ENCODE data around the gene CTDSPL. TPM values are rescaled to one million over a fixed set of nuclear protein-coding genes. Genes with fewer than 3 reads are reported as not detected.

Gene CTDSPL
- total and polyA plus RNA-seq, 2 of the 8 experiments (the other 6 are each of a cell fraction or from before 2014, with no cell fraction given), result 20.3 to 42.2 TPM

DNA sequence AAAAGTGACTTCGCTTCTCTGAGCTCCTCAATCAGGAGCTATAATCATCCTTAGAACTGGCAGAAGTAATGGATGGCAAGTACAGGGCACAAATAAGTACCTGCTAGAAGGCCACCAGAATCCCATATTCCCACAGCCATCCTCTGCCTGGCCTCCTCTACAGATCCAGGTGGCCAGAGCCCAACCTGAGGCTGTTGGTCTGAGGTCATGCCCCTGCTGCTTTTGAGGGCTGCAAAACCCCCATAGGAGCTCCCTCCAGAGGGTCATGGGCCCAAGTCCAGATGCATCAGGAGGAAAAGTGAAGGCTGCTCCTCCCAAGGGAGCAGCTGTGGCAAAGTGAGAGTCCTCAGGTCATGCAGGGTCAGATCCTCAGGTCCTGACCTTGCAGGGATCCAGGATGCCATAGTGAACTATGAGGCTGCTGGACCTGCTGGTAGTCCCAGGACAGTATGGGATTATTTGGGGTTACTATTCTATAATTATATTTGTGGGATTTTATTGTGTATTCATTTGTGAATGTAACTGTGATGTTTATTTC, 170.7 kb downstream of the CTDSPL start:
- H3K4me1 ChIP-seq (replicated peaks in 1 of 4; ENCODE audit: control insufficient read depth in 3 of 4, insufficient read depth in 4 of 4, low read length in 3 of 4), result peaks cover 0 to 6% (median 3%) of the 10 kb centered on the region in 4 experiments; a peak in 5 of 7 replicates
- no peak overlapping the region for H3K4me2 ChIP-seq (ENCODE audit: insufficient read depth in 1 of 2, low read depth in 2 of 2, low read length in 2 of 2)
- no peak overlapping the region for H2BK12ac ChIP-seq (ENCODE audit: low read depth, low read length)
- POLR2A ChIA-PET (ENCODE audit: partially characterized antibody), result interaction anchor here (1.4 kb wide), 1 partner anchor 9 kb away, joined by 3 read pairs; no protein-coding TSS in a partner anchor
- 85% methylated on average over 1 of the region's 1 CpG; no CpG with 5 or more reads in 1 of the 2 experiments for WGBS, 2 experiments (ENCODE audit: extremely low coverage in 1 of 2, insufficient coverage in 1 of 2, insufficient read length in 1 of 2, insufficient replicate concordance in 2 of 2, low coverage in 1 of 2, low lambda C conversion rate in 2 of 2, missing lambda C conversion rate in 1 of 2)
- peaks cover 6 to 8% of the 10 kb centered on the region in 2 experiments for H4K20me1 ChIP-seq (replicated peaks in 1 of 2; ENCODE audit: control insufficient read depth in 1 of 2, insufficient read depth in 2 of 2, low read length in 2 of 2)
- CTCF ChIA-PET (ENCODE audit: partially characterized antibody), result interaction anchor here (1.4 to 4.1 kb wide), 4 partner anchors 26 to 177 kb away, joined by 4 to 15 read pairs (median 7); no protein-coding TSS in a partner anchor
- no peak overlapping the region for H3K4me3 ChIP-seq (ENCODE audit: extremely low read depth in 1 of 4, insufficient read depth in 2 of 4, low read depth in 3 of 4, low read length in 4 of 4)
- H3K79me1 ChIP-seq (ENCODE audit: low read depth, low read length), result no peaks in the 10 kb centered on the region
- H3K23me2 ChIP-seq (ENCODE audit: low read depth, low read length), result peaks cover 12% of the 10 kb centered on the region; the same call in 1 of the 2 replicates
- no peak overlapping the region for H2AK5ac ChIP-seq (ENCODE audit: low read depth, low read length)
- H4K91ac ChIP-seq (replicated peaks; ENCODE audit: insufficient read length, low read length), result no peak overlapping the region
- H3K23ac ChIP-seq (ENCODE audit: insufficient read length), result no peak overlapping the region
- no peak overlapping the region for H2BK15ac ChIP-seq (ENCODE audit: low read length)
- H3K9ac ChIP-seq (replicated peaks in 1 of 4; ENCODE audit: extremely low read depth in 1 of 4, low read depth in 3 of 4, low read length in 3 of 4), result no peak overlapping the region
- H4K8ac ChIP-seq (ENCODE audit: extremely low read depth, insufficient read depth, low read length), result no peak overlapping the region
- no peak overlapping the region for H3K4ac ChIP-seq (replicated peaks; ENCODE audit: insufficient read length, low read depth, low read length)
- H3K27ac ChIP-seq (ENCODE audit: low read depth, low read length), result no peak overlapping the region
- no peak overlapping the region for H3K14ac ChIP-seq (ENCODE audit: insufficient read length)
- H3K56ac ChIP-seq (replicated peaks; ENCODE audit: insufficient read length, low read depth, low read length), result no peak overlapping the region
- DNase-seq (ENCODE audit: low read depth in 1 of 2, low spot score in 2 of 2) (no peak), FAIRE-seq (no peak)
- no peak overlapping the region for H2AFZ ChIP-seq (ENCODE audit: low read length)
- no peak overlapping the region for H3K18ac ChIP-seq (ENCODE audit: extremely low read depth, low read length)
- peaks cover 25 to 41% (median 36%) of the 10 kb centered on the region in 4 experiments for H3K27me3 ChIP-seq (replicated peaks in 1 of 4; ENCODE audit: control insufficient read depth in 3 of 4, extremely low read depth in 1 of 4, insufficient read depth in 3 of 4, low read length in 3 of 4)
- H4K5ac ChIP-seq (ENCODE audit: insufficient read length, low read depth, low read length), result no peak overlapping the region
- no peak for TF ChIP-seq TCF12 (IDR thresholded peaks at IDR 0.05; ENCODE audit: low read depth, low read length)
- no peak for TF ChIP-seq RFX5 (IDR thresholded peaks at IDR 0.05; ENCODE audit: borderline replicate concordance, low read depth, low read length)
- TF ChIP-seq TEAD4 (IDR thresholded peaks at IDR 0.05; ENCODE audit: low read depth, low read length), result no peak
- no peak for TF ChIP-seq SAP30 (IDR thresholded peaks at IDR 0.05; ENCODE audit: insufficient read depth, insufficient replicate concordance, low read length)
- TF ChIP-seq KDM1A (IDR thresholded peaks at IDR 0.05; ENCODE audit: borderline replicate concordance, low read length), result no peak
- TF ChIP-seq NANOG (IDR thresholded peaks at IDR 0.05; ENCODE audit: insufficient read depth, low read depth, low read length, poor library complexity, severe bottlenecking), result no peak
- TF ChIP-seq SIRT6 (IDR thresholded peaks at IDR 0.05; ENCODE audit: low read length), result no peak
- no peak for TF ChIP-seq SP4 (IDR thresholded peaks at IDR 0.05; ENCODE audit: low read length)
- no peak for TF ChIP-seq TAF7 (optimal IDR thresholded peaks at IDR 0.05; ENCODE audit: borderline replicate concordance, low read depth, low read length)
- TF ChIP-seq CEBPB (IDR thresholded peaks at IDR 0.05; ENCODE audit: low read depth, low read length), result no peak
- no peak for TF ChIP-seq SP2 (IDR thresholded peaks at IDR 0.05; ENCODE audit: low read length)
- no peaks in the 10 kb centered on the region for H3K36me3 ChIP-seq (ENCODE audit: control insufficient read depth in 2 of 4, insufficient read depth in 4 of 4, low read length in 3 of 4)
- H3K79me2 ChIP-seq (ENCODE audit: control insufficient read depth in 1 of 2, insufficient read depth in 2 of 2, low read length in 2 of 2), result no peaks in the 10 kb centered on the region
- no peaks in the 10 kb centered on the region for H3K9me3 ChIP-seq (ENCODE audit: insufficient read depth in 2 of 2, low read depth in 1 of 2, low read length in 1 of 2)
- H2BK120ac ChIP-seq (replicated peaks; ENCODE audit: low read depth, low read length), result no peak overlapping the region
- H2BK5ac ChIP-seq (ENCODE audit: low read depth, low read length), result no peak overlapping the region
- H2BK20ac ChIP-seq (ENCODE audit: low read length), result no peak overlapping the region
